GM03348 (cell line): ENCODE data around the gene EXOC3L4.

ENCODE experiments used
- DNase-seq: peaks from one replicate; pipeline ENCODE4 v3.0.0; 2012; ENCODE audit warnings: low spot score

Gene EXOC3L4

DNA sequence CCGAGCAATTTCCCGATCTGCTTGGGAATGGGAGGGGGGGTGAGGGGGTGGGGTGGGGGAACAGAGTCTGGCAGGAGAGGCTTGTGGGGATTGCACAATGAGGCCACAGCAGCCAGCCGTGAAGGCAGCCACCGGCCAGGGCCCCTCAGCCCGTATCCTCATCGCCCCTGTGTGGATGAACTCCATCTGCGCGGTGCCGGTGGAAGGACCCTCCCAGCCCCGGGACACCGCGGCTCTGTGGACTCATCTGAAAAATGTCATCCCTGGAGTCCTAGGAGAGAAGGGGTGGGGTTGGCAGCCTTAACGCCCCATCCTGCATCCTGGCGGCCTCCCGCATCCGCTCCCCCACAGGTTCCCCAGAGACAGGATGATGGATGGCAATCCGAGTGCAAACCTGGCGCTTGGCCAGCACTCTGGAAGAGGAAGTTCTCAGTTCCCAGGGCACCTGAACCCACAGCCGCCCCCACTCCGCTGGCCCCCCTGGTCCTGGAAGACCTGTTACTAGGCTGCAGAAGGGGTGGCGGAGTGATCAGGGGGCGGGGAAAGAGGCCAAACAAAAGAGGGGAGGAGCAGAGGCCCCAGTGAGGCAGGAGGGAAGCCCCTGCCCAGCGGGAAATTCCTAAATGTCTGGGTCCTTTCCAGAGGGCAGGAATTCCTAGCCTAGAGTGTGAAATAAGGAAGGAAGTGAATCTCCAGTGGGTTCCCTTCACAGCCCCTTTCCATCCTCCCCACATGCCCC is 27.5 kb downstream of the EXOC3L4 start:
- DNase-seq: peak; percentile 69

- no peak for DNase-seq
Observed at GRCh38 chr14:103122585-103122946, 28.0 kb downstream of the EXOC3L4 start.

GRCh38 chr14:103122947-103123633 is 28.6 kb downstream of the EXOC3L4 start, which contains the start of gene TNFAIP2:
TSS of gene TNFAIP2 (plus strand) at chr14:103123461. CDS start at chr14:103126458, 2,997 bp downstream.
- peak; percentile 84 for DNase-seq

- DNase-seq: peak; percentile 74
Observed at GRCh38 chr14:103123634-103124500, 29.3 kb downstream of the EXOC3L4 start.

GRCh38 chr14:103124501-103125001 is 30.0 kb downstream of the EXOC3L4 start:
- DNase-seq: no peak

DNA sequence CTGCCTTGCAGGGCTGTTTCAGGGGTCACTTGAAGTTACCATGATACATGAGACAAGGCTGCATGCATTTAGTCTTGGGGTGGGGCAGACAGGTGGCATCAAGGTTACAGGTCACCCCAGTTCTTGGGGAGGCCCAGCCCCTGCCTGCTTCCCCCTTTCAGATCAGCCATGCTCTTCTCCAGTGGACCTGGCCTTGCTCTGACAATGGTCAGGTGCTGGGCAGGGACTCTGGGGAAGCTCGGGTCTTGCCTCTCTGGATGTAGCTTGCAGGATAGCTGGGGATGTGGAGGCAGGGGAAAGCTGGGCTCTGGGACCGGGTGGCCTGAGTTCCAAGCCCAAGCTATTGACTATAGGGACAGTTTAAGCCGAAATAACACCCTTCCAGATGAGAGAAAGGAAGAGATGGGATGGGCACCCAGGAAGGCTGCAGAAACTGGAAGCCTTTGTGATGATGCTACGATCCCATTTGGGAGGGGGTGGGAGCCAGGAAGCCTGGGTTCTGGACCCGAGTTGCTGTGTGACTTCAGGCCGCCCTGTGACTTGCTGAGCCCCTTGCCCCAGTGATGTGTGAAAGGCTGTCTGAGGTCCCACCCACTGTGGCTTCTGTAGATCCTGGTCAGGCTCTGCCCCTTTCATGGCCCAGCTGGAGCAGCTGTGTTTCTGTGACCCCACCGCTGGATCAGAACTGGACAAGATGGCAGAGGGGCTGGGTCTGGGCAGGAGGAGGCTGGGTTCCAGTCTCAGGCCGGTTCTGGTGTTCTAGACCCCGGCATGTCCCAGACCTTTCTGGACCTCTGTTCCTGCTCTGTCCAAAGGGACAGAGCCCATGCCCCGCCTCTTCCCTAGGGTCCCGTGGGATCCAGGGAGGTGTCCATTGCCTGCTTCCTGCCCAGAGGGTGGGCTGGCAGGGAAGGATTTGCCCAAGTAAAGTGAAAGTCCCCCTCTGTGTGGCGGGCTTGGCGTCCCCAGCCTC is 30.9 kb downstream of the EXOC3L4 start:
- no peak for DNase-seq

DNA sequence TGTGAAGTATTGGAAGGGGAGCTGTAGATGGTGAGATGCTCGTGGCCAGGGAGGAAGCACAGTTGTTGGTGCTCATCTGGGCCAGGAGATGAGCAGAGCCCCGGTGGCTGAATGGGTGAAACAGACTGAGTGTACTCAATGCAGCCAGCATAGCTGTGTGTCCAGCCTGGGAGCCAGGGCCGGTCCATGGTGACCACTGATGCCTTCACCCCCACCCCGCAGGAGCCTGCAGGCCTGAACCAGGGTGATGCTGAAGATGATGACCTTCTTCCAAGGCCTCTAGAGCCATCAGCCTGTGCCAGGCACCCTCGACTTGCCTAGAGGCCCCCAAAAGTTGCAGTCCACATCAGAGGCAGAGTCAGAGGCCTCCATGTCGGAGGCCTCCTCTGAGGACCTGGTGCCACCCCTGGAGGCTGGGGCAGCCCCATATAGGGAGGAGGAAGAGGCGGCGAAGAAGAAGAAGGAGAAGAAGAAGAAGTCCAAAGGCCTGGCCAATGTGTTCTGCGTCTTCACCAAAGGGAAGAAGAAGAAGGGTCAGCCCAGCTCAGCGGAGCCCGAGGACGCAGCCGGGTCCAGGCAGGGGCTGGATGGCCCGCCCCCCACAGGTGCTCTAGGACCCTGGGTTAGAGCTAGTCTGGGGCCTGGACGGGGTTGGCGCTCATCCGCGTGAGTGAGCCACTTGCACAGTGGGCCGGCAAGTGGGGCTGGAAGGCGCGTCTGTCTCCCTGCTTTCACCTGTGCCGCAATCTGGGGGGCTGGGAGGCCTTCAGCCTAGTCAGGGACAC is 31.8 kb downstream of the EXOC3L4 start:
- no peak for DNase-seq

- DNase-seq: peak; percentile 45
Observed at GRCh38 chr14:103126873-103127304, 32.4 kb downstream of the EXOC3L4 start.

GRCh38 chr14:103127356-103127755 is 32.8 kb downstream of the EXOC3L4 start:
- no peak for DNase-seq

- no peak for DNase-seq
Observed at GRCh38 chr14:103127861-103128598, 33.5 kb downstream of the EXOC3L4 start.

DNA sequence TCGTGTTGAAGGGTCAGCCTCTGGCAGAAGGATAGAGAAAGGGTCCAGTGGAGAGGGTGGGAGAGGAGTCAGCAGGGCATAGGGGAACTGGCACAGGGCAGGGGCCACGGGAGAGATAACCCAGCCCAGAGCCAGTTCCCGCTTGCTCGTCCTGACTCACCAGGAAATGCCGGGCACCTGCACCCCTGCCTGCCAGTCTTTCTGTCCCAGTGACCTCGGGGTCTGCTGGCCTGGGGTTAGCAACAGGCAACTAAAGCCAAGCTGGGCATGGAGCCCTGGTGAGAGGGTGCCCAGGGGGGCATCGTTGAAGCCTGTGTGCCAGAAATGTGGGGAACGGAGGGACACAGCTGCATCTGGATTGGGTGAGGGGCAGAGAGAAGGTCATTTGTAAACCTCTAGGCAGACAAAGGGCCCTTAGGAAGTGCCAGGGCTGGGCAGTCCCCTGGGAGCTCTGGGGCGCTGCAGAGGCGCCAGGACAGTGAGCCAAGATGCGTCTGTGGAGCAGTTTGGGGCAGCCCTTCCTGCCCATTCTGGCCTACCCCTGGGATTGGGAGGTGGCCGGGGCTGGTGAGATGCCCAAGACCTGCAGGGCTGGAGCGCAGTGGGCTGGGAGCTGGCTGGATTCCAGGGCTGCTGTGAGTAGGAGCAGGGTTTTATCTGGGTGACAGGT is 34.2 kb downstream of the EXOC3L4 start:
- no peak for DNase-seq

DNA sequence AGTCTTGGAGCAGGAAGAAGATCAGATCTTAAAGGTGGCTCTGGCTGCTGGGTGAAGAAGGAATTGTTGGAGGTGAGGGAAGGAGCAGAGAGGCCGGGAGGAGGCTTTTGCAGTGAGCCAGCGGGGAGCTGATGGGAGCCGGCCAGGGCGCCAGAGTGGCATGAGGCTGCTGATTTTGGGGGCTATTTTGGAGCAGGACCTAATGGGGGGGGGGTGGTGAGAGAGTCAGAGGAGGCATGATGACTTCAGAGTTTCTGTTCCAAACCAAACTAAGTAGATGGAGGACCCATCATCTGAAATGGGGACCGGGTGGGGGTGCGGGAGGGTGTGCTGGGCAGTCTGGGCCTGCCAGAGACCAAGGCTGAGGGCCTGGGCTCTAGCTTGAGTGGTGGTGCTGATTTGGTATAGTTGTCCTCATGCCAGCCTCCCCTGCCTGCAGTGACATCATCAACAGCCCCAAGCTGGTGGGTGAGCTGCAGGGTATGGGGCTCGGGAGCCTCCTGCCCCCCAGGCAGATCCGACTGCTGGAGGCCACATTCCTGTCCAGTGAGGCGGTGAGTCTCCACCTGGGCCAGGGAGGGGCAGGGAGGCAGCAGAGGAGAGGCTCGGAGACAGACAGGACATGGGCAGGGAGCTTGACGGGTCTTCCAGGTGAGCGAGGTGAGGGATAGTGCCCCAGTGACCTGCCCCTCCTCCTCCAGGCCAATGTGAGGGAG is 34.9 kb downstream of the EXOC3L4 start:
- DNase-seq: no peak

DNA sequence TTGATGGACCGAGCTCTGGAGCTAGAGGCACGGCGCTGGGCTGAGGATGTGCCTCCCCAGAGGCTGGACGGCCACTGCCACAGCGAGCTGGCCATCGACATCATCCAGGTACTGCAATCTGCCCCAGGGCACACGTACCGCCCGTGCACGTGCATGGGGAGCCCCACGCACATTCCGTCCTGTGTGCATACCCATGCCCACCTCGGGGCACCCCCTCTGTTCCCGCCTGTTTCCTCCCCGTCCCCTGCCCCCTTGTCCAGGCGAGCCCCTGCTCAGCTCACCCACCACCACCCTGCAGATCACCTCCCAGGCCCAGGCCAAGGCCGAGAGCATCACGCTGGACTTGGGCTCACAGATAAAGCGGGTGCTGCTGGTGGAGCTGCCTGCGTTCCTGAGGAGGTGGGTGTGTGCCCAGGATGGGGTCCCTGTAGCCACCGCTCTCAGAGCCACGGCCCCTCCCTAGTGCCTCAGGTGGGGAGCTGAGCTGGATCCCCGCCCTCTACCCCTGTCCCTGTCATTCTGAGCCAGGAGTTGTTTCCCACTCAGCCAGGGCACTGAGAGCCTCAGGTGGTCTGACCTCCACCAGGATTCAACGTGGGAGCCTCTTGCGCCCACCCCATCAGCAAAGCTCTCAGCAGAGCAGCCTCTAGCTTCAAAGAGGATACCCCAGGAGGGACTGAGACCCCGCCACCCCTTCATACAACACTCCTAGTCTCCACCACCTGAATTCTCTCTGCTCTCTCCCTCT is 35.7 kb downstream of the EXOC3L4 start:
- no peak for DNase-seq

DNA sequence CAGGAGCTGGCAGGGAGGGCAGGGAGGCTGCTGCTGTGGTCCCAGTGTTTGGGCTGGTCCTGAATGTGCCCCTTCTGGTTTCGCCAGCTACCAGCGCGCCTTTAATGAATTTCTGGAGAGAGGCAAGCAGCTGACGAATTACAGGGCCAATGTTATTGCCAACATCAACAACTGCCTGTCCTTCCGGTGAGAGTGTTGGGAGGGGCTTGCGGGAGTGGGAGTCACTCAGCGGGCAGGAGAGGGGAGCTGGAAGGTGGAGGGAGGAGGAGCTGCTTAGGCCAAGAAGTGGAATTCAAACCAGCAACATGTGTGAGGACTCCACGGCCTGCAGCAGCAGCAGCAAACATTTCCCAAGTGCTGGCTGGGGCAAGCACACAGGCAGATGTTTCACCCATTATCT is 36.4 kb downstream of the EXOC3L4 start:
- no peak for DNase-seq

DNA sequence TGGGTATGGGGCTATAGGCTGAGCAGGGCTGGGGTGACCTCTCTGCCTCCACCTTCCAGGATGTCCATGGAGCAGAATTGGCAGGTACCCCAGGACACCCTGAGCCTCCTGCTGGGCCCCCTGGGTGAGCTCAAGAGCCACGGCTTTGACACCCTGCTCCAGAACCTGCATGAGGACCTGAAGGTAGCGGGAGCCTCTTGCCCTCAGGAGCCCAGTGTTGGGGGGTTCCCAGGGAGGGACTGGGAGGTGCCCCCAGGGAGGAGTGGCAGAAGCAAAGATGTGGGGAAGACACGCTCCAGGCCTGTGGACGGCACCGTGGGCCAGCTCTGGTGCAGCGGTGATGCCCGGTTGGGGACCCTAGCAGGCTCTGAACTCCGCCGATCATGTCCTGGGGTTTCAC is 37.1 kb downstream of the EXOC3L4 start:
- DNase-seq: no peak

- DNase-seq: no peak
Observed at GRCh38 chr14:103132381-103133209, 38.1 kb downstream of the EXOC3L4 start.
